OCI-LY7 (cell line): ENCODE results near the gene PHF20. TPM values are rescaled to one million over a fixed set of nuclear protein-coding genes. Genes with fewer than 3 reads are reported as not detected.

Experiments
- BruUV-seq: library from RNA; stranded (reverse); fragments of 400-500 nt; replicated peaks from 2 replicates; lab custom pipeline; 2021; lab: Mats Ljungman, UMichigan
- CTCF ChIA-PET: fragments of 300-600 bp; sonication (Branson Sonifier 250); formaldehyde crosslinking; loops from one replicate; lab custom pipeline; 2022; ENCODE audit warnings: antibody characterized with exemption; ENCODE audit not compliant: unreplicated experiment; lab: Charles Lee
- POLR2A ChIA-PET: fragments of 300-600 bp; sonication (Branson Sonifier 250); formaldehyde crosslinking; loops from one replicate; lab custom pipeline; 2022; ENCODE audit warnings: antibody characterized with exemption; lab: Charles Lee
- DNase-seq: peaks from one replicate; pipeline ENCODE4 v3.0.0-alpha.2; 2015; ENCODE audit warnings: low spot score
- H2AFZ ChIP-seq: fragments of 200-600 bp; sonication (generic), shearing (Covaris generic); 2 replicates; pipeline ENCODE4 v1.6.1; 2014; ENCODE audit warnings: mild to moderate bottlenecking, antibody characterized with exemption, low read length, moderate library complexity
- H3K27ac ChIP-seq: fragments of 200-600 bp; sonication (generic); 2 replicates; pipeline ENCODE4 v1.5.1; 2014; ENCODE audit warnings: mixed run types, low read depth, mild to moderate bottlenecking, moderate library complexity, low read length, inconsistent platforms; ENCODE audit not compliant: poor library complexity, severe bottlenecking
- H3K36me3 ChIP-seq: fragments of 200-600 bp; sonication (generic); 2 replicates; pipeline ENCODE4 v1.6.1; 2014; ENCODE audit warnings: mild to moderate bottlenecking, antibody characterized with exemption, low read length, moderate library complexity, mixed read lengths; ENCODE audit not compliant: insufficient read depth
- H3K4me1 ChIP-seq: fragments of 200-600 bp; sonication (generic); 2 replicates; pipeline ENCODE4 v1.5.1; 2014; ENCODE audit warnings: mild to moderate bottlenecking, low read length; ENCODE audit not compliant: insufficient read depth, poor library complexity, severe bottlenecking
- H3K4me2 ChIP-seq: fragments of 200-600 bp; sonication (generic); 2 replicates; pipeline ENCODE4 v1.6.1; 2014; ENCODE audit warnings: mild to moderate bottlenecking, low read length
- H3K4me3 ChIP-seq: fragments of 200-600 bp; sonication (generic); 2 replicates; pipeline ENCODE4 v1.5.1; 2014; ENCODE audit warnings: mild to moderate bottlenecking, low read depth, low read length; ENCODE audit not compliant: poor library complexity, severe bottlenecking
- H3K79me2 ChIP-seq: fragments of 200-600 bp; sonication (generic); 2 replicates; pipeline ENCODE4 v1.6.1; 2016; ENCODE audit warnings: low read depth, mild to moderate bottlenecking, low read length, moderate library complexity, mixed read lengths; ENCODE audit not compliant: insufficient read depth
- H3K9me2 ChIP-seq: fragments of 200-600 bp; sonication (generic); 2 replicates; pipeline ENCODE4 v1.6.1; 2016; ENCODE audit warnings: mild to moderate bottlenecking, low read length, mixed read lengths; ENCODE audit not compliant: insufficient read depth
- H3K9me3 ChIP-seq: fragments of 200-600 bp; sonication (generic); 2 replicates; pipeline ENCODE4 v1.6.1; 2014; ENCODE audit warnings: mild to moderate bottlenecking, mixed run types, low read length, mixed read lengths
- H4K20me1 ChIP-seq: fragments of 200-600 bp; sonication (generic); 2 replicates; pipeline ENCODE4 v1.6.1; 2014; ENCODE audit warnings: mild to moderate bottlenecking, antibody characterized with exemption, low read length, moderate library complexity, mixed read lengths; ENCODE audit not compliant: insufficient read depth
- CTCF ChIP-seq: fragments of 200-600 bp; sonication (generic); conservative IDR thresholded peaks from 2 replicates; pipeline ENCODE4 v1.5.1; 2014; ENCODE audit warnings: mild to moderate bottlenecking, antibody characterized with exemption, low read length, moderate library complexity, mixed read lengths
- EZH2phosphoT487 ChIP-seq: fragments of 200-600 bp; sonication (generic); IDR thresholded peaks from 2 replicates; pipeline ENCODE4 v1.6.1; 2018; ENCODE audit warnings: low read depth, borderline replicate concordance, mild to moderate bottlenecking, mixed run types, antibody characterized with exemption, low read length, moderate library complexity, mixed read lengths
- intact Hi-C: fragments of 100-400 bp; cut with micrococcal nuclease; formaldehyde crosslinking; loops from one replicate; pipeline ENCODE4 v1.10.0; 2022; ENCODE audit not compliant: unreplicated experiment
- total RNA-seq, 2 experiments: library from RNA; depleted of rRNA in 1 of 2; stranded (reverse); fragments of >200 nt in 1 of 2; shearing (Covaris generic) in 1 of 2; gene quantifications; 2 replicates each; pipeline ENCODE4 v1.2.3, GENCODE V29; 2014 to 2022

Gene PHF20
- total RNA-seq, 2 experiments from 2014 or later: 37.9 to 47.8 TPM

DNA sequence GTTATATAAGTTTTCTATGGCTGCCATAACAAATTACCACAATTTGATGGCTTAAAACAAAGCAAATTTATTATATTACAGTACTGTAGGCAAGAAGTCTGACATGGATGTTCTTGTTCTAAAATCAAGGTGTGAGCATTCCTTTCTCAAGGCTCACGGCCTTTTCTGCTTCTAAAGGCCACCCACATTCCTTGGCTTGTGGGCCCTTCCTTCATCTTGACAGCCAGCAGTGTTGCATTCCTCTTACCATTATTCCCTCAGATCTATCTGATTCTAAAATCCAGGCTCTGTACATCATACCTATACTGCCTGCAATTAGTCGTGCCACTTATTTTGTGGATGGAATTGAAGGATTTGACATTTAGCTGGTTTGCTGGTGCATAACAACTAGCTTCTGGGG, 200.2 kb downstream of the PHF20 start:
- Histone ChIP-seq H3K9me3 (no peaks in the 10 kb centered on the region), H3K27ac (no peak overlapping the region), H3K36me3 (no peaks in the 10 kb centered on the region), H3K79me2 (no peaks in the 10 kb centered on the region), H3K9me2 (no peaks in the 10 kb centered on the region), H4K20me1 (no peaks in the 10 kb centered on the region), H2AFZ (no peak overlapping the region), H3K4me1 (peaks cover 4% of the 10 kb centered on the region), H3K4me3 (no peak overlapping the region), H3K4me2 (no peak overlapping the region)
- CTCF ChIA-PET: no interaction called here
- DNase-seq: no peak
- POLR2A ChIA-PET: interaction anchor here (0.7 to 1.7 kb wide), 2 partner anchors 8 to 17 kb away, joined by 3 to 4 read pairs; partner anchors contain the start of gene SCAND1
- no TSS peak for BruUV-seq
- no peak for TF ChIP-seq CTCF
- intact Hi-C loops: no loop called here

DNA sequence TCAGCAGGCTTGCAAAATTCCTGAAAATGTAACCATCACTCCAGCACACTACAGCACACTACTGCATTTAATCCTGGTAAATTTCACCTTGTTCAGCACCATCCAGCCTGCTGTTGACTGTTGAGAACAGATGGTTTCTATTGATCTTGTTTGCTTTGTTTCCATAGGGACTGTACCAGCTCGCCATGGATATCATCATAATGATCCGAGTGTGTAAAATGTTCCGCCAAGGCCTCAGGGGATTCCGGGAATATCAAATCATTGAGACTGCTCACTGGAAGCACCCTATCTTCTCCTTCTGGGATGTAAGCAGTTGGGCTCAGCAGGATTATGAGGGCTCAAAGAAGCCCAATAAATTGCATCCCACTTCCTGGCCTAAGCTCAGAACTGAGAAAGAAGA, 200.6 kb downstream of the PHF20 start:
- Histone ChIP-seq H3K9me3 (no peaks in the 10 kb centered on the region), H3K79me2 (no peaks in the 10 kb centered on the region), H4K20me1 (no peaks in the 10 kb centered on the region), H3K9me2 (no peaks in the 10 kb centered on the region), H3K4me1 (peaks cover 4% of the 10 kb centered on the region), H3K27ac (no peak overlapping the region), H3K4me2 (no peak overlapping the region), H3K36me3 (no peaks in the 10 kb centered on the region), H2AFZ (no peak overlapping the region), H3K4me3 (no peak overlapping the region)
- TF ChIP-seq CTCF: no peak
- TF ChIP-seq EZH2phosphoT487: no peak
- ChIA-PET CTCF (no interaction called here), POLR2A (interaction anchor here (0.7 kb wide), 1 partner anchor 8 kb away, joined by 3 read pairs; no protein-coding TSS in a partner anchor)
- BruUV-seq: no TSS peak
- no peak for DNase-seq
- intact Hi-C loops: no loop called here

DNA sequence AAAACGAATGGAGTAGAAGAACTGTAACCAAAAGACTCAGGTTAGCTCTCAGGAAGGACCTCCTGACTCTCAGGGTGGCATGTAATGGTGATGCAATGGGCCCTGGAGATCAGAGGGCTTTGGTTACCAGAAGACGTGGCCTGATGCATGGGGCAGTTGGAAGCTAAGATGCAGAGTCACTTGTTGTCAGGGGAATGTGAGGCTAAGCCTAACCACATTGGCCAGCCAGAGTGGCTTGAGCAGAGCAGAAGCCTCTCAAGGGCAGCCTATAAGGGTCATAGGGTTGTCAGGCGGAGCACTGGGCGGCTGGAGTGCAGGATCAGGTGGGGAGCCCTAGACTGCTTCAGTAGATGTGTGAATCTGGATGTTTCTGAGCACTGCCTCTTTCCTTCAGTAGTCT, 202.4 kb downstream of the PHF20 start:
- BruUV-seq: no TSS peak
- Histone ChIP-seq H3K79me2 (no peaks in the 10 kb centered on the region), H4K20me1 (no peaks in the 10 kb centered on the region), H2AFZ (no peak overlapping the region), H3K4me1 (peaks cover 18% of the 10 kb centered on the region), H3K4me2 (no peak overlapping the region), H3K4me3 (no peak overlapping the region), H3K9me2 (no peaks in the 10 kb centered on the region), H3K9me3 (no peaks in the 10 kb centered on the region), H3K27ac (no peak overlapping the region), H3K36me3 (no peaks in the 10 kb centered on the region)
- TF ChIP-seq CTCF: no peak
- TF ChIP-seq EZH2phosphoT487: no peak
- POLR2A ChIA-PET: interaction anchor here (1.0 kb wide), 1 partner anchor 19 kb away, joined by 3 read pairs; no protein-coding TSS in a partner anchor
- no peak for DNase-seq
- CTCF ChIA-PET: no interaction called here
- intact Hi-C loops: no loop called here
